SK-N-SH (cell line): ENCODE results near the gene GRM7. TPM values are rescaled to one million over a fixed set of nuclear protein-coding genes. Genes with fewer than 3 reads are reported as not detected.

Experiments
- CTCF ChIA-PET: fragments of 300-600, 350-600 bp; formaldehyde crosslinking; extraction: SDS; loops from one replicate; lab custom pipeline; 2021; lab: Yijun Ruan, JAX
- POLR2A ChIA-PET: fragments of 350-600 bp; sonication (Branson Sonifier 250); formaldehyde crosslinking; extraction: SDS; loops from one replicate; lab custom pipeline; 2020; ENCODE audit warnings: antibody characterized with exemption, inconsistent platforms; lab: Yijun Ruan, JAX
- DNase-seq: peaks from one replicate; pipeline ENCODE4 v3.0.0; 2012
- H2AFZ ChIP-seq: fragments of 200-600 bp; sonication (generic); 2 replicates; pipeline ENCODE4 v1.8.1; 2016; ENCODE audit warnings: antibody characterized with exemption, mild to moderate bottlenecking, low read depth
- H3F3A ChIP-seq: fragments of 200-600 bp; sonication (generic); replicated peaks from 2 replicates; pipeline ENCODE3; 2016; ENCODE audit warnings: antibody characterized with exemption, mild to moderate bottlenecking; ENCODE audit not compliant: insufficient read depth
- H3K27ac ChIP-seq, 2 experiments: fragments of 200-500 bp in 1 of 2; fragments of 200-600 bp in 1 of 2; sonication (Bioruptor generic) in 1 of 2; sonication (generic), shearing (Covaris generic) in 1 of 2; 2 replicates each; pipeline versions ENCODE4 v1.5.1 to v1.6.1; 2014 to 2016; ENCODE audit warnings: low read depth in 2 of 2, inconsistent platforms in 1 of 2, low read length in 1 of 2, mild to moderate bottlenecking in 1 of 2, mixed read lengths in 1 of 2
- H3K27me3 ChIP-seq: fragments of 200-600 bp; sonication (generic), shearing (Covaris generic); 2 replicates; pipeline ENCODE4 v1.6.1; 2016; ENCODE audit warnings: mixed run types; ENCODE audit not compliant: insufficient read depth
- H3K36me3 ChIP-seq, 2 experiments: fragments of 200-500 bp in 1 of 2; fragments of 200-600 bp in 1 of 2; sonication (Bioruptor generic) in 1 of 2; sonication (generic) in 1 of 2; replicated peaks in 1 of 2; 2 replicates each; pipeline versions ENCODE3 to v1.5.1; 2014 to 2016; ENCODE audit warnings: low read length in 1 of 2, mild to moderate bottlenecking in 1 of 2; ENCODE audit not compliant: insufficient read depth in 2 of 2, control insufficient read depth in 1 of 2
- H3K4me1 ChIP-seq, 2 experiments: fragments of 200-500 bp in 1 of 2; fragments of 200-600 bp in 1 of 2; sonication (Bioruptor generic) in 1 of 2; sonication (generic), shearing (Covaris generic) in 1 of 2; 2 replicates each; pipeline versions ENCODE4 v1.5.1 to v1.6.1; 2014 to 2016; ENCODE audit warnings: low read depth in 1 of 2, low read length in 1 of 2, mixed run types in 1 of 2; ENCODE audit not compliant: insufficient read depth in 2 of 2, control insufficient read depth in 1 of 2
- H3K4me2 ChIP-seq: fragments of 200-600 bp; sonication (generic), shearing (Covaris generic); 2 replicates; pipeline ENCODE4 v1.6.1; 2017; ENCODE audit warnings: mixed run types
- H3K4me3 ChIP-seq, 2 experiments: fragments of 200-500 bp in 1 of 2; fragments of 200-600 bp in 1 of 2; sonication (Bioruptor generic) in 1 of 2; sonication (generic), shearing (Covaris generic) in 1 of 2; 2 replicates each; pipeline versions ENCODE4 v1.5.1 to v1.8.1; 2014 to 2016; ENCODE audit warnings: low read depth in 2 of 2, inconsistent platforms in 1 of 2, low read length in 1 of 2, mild to moderate bottlenecking in 1 of 2, mixed read lengths in 1 of 2, moderate library complexity in 1 of 2
- H3K79me2 ChIP-seq: fragments of 200-600 bp; sonication (generic); 2 replicates; pipeline ENCODE4 v1.8.1; 2017; ENCODE audit warnings: mild to moderate bottlenecking; ENCODE audit not compliant: insufficient read depth
- H3K9ac ChIP-seq: fragments of 200-600 bp; sonication (generic); 2 replicates; pipeline ENCODE4 v1.6.1; 2017; ENCODE audit warnings: mixed run types
- H3K9me2 ChIP-seq: fragments of 200-600 bp; sonication (generic); 2 replicates; pipeline ENCODE4 v1.6.1; 2017; ENCODE audit warnings: mixed run types
- H3K9me3 ChIP-seq: fragments of 200-600 bp; sonication (generic); 2 replicates; pipeline ENCODE4 v1.6.1; 2017; ENCODE audit warnings: mixed run types, mild to moderate bottlenecking, moderate library complexity
- H4K20me1 ChIP-seq: fragments of 200-600 bp; sonication (generic); 2 replicates; pipeline ENCODE4 v1.6.1; 2017; ENCODE audit warnings: mild to moderate bottlenecking, mixed run types; ENCODE audit not compliant: insufficient read depth
- CHD2 ChIP-seq: fragments of 150-350 bp; IDR thresholded peaks from 2 replicates; pipeline ENCODE4 v1.6.1; 2018; ENCODE audit warnings: low read length; ENCODE audit not compliant: partially characterized antibody
- CTCF ChIP-seq: fragments of 200-600 bp; sonication (generic); IDR thresholded peaks from 2 replicates; pipeline ENCODE4 v1.6.1; 2017; ENCODE audit warnings: antibody characterized with exemption, mild to moderate bottlenecking, moderate library complexity
- ELF1 ChIP-seq: IDR thresholded peaks from 2 replicates; pipeline ENCODE4 v1.4.0; 2012
- EP300 ChIP-seq, 2 experiments: IDR thresholded peaks; 2 replicates each; pipeline versions ENCODE4 v1.4.0 to v1.6.1; 2012; ENCODE audit warnings: borderline replicate concordance in 1 of 2, low read depth in 1 of 2, low read length in 1 of 2
- EZH2phosphoT487 ChIP-seq: fragments of 200-600 bp; sonication (generic); IDR thresholded peaks from 2 replicates; pipeline ENCODE4 v1.6.1; 2017; ENCODE audit warnings: low read depth, mixed run types, mild to moderate bottlenecking, antibody characterized with exemption, moderate library complexity, borderline replicate concordance
- FOSL2 ChIP-seq: IDR thresholded peaks from 2 replicates; pipeline ENCODE4 v1.4.0; 2012; ENCODE audit warnings: low read depth, mild to moderate bottlenecking, moderate library complexity, borderline replicate concordance
- FOXJ3 ChIP-seq: sonication (generic); formaldehyde crosslinking; IDR thresholded peaks from 2 replicates; pipeline ENCODE4 v1.5.1; 2020; ENCODE audit warnings: mild to moderate bottlenecking, missing genetic modification reagents
- FOXM1 ChIP-seq: IDR thresholded peaks from 2 replicates; pipeline ENCODE4 v1.4.0; 2012; ENCODE audit warnings: low read depth, mild to moderate bottlenecking
- GATA2 ChIP-seq: sonication (generic); formaldehyde crosslinking; IDR thresholded peaks from 2 replicates; pipeline ENCODE4 v1.5.0; 2020; ENCODE audit warnings: mild to moderate bottlenecking, missing genetic modification reagents
- JUND ChIP-seq: IDR thresholded peaks from 2 replicates; pipeline ENCODE4 v1.4.0; 2012
- NFIC ChIP-seq: IDR thresholded peaks from 2 replicates; pipeline ENCODE4 v1.4.0; 2012; ENCODE audit warnings: borderline replicate concordance
- NRF1 ChIP-seq: IDR thresholded peaks from 2 replicates; pipeline ENCODE4 v1.6.1; 2012; ENCODE audit warnings: low read depth, mild to moderate bottlenecking, low read length
- POLR2AphosphoS5 ChIP-seq: IDR thresholded peaks from 2 replicates; pipeline ENCODE4 v1.6.1; 2012; ENCODE audit warnings: low read depth, low read length
- REST ChIP-seq: IDR thresholded peaks from 2 replicates; pipeline ENCODE4 v1.6.1; 2012; ENCODE audit warnings: mild to moderate bottlenecking, low read depth, low read length, moderate library complexity
- RXRA ChIP-seq: IDR thresholded peaks from 2 replicates; pipeline ENCODE4 v1.4.0; 2012; ENCODE audit warnings: low read depth, mild to moderate bottlenecking, borderline replicate concordance
- SIN3A ChIP-seq: IDR thresholded peaks from 2 replicates; pipeline ENCODE4 v1.6.1; 2012; ENCODE audit warnings: low read depth, mild to moderate bottlenecking, low read length, moderate library complexity, borderline replicate concordance
- SMC3 ChIP-seq: IDR thresholded peaks from 2 replicates; pipeline ENCODE4 v1.6.1; 2012; ENCODE audit warnings: low read depth, low read length, improper control_type of control experiment
- TAF1 ChIP-seq: IDR thresholded peaks from 2 replicates; pipeline ENCODE4 v1.6.1; 2012; ENCODE audit warnings: low read depth, mild to moderate bottlenecking, low read length, moderate library complexity, borderline replicate concordance
- TCF12 ChIP-seq: IDR thresholded peaks from 2 replicates; pipeline ENCODE4 v1.4.0; 2012
- YY1 ChIP-seq: IDR thresholded peaks from 2 replicates; pipeline ENCODE4 v1.4.0; 2012; ENCODE audit warnings: low read depth, mild to moderate bottlenecking
- WGBS: methylation state at CpG from one replicate; pipeline ENCODE4 v1.1.6; 2017; ENCODE audit warnings: low lambda C conversion rate; 5-methylcytosine and 5-hydroxymethylcytosine counted together
- polyA plus RNA-seq, 3 experiments: library from polyadenylated mRNA; depleted of rRNA; stranded (reverse); fragments of >200 nt; gene quantifications; 2 replicates each; pipeline ENCODE4 v1.2.3, GENCODE V29; 2012

The GRM7 gene
- polyA plus RNA-seq, 1 of the 3 experiments (the other 2 are of a cell fraction), result 0.03 TPM

- Histone ChIP-seq H3K9me2 (no peaks in the 10 kb centered on the region), H3K79me2 (no peaks in the 10 kb centered on the region), H3K36me3 (no peaks in the 10 kb centered on the region), H2AFZ (no peak overlapping the region), H3K9me3 (no peaks in the 10 kb centered on the region; the same call in 1 of the 2 replicates), H3K4me2 (no peak overlapping the region), H3K4me1 (no peaks in the 10 kb centered on the region; a peak in 1 of 4 replicates), H3F3A (no peaks in the 10 kb centered on the region), H4K20me1 (no peaks in the 10 kb centered on the region), H3K9ac (no peak overlapping the region), H3K27me3 (no peaks in the 10 kb centered on the region), H3K4me3 (no peak overlapping the region), H3K27ac (no peak overlapping the region)
- POLR2A ChIA-PET, result no interaction called here
- no peak for DNase-seq
- no peak for TF ChIP-seq CHD2
- TF ChIP-seq YY1, result no peak
- no peak for TF ChIP-seq TCF12
- no peak for TF ChIP-seq REST
- no peak for TF ChIP-seq FOXJ3
- no peak for TF ChIP-seq GATA2 (CRISPR knock-in tag)
- TF ChIP-seq JUND, result no peak
- no peak for TF ChIP-seq FOSL2
- no peak for TF ChIP-seq CTCF
- TF ChIP-seq EP300 (IDR thresholded peaks at IDR 0.05; ENCODE audit: borderline replicate concordance in 1 of 2, low read depth in 1 of 2, low read length in 1 of 2), result no peak
- no peak for TF ChIP-seq SMC3
- no peak for TF ChIP-seq SIN3A
- no peak for TF ChIP-seq ELF1
- no peak for TF ChIP-seq NFIC
- TF ChIP-seq POLR2AphosphoS5, result no peak
- WGBS, result 36% methylated on average over 5 of the region's 5 CpGs
- CTCF ChIA-PET, result no interaction called here
Measured at GRCh38 chr3:7637694-7638093, 776.8 kb downstream of the GRM7 start.

GRCh38 chr3:7638103-7638502 lies 777.2 kb downstream of the GRM7 start:
- H3K79me2 ChIP-seq, result no peaks in the 10 kb centered on the region
- H3K27me3 ChIP-seq, result no peaks in the 10 kb centered on the region
- no peak overlapping the region for H2AFZ ChIP-seq
- no peak overlapping the region for H3K9ac ChIP-seq
- CTCF ChIA-PET, result no interaction called here
- no peaks in the 10 kb centered on the region; a peak in 1 of 4 replicates for H3K4me1 ChIP-seq
- no peak for DNase-seq
- H3K9me3 ChIP-seq, result no peaks in the 10 kb centered on the region; the same call in 1 of the 2 replicates
- H3K4me2 ChIP-seq, result no peak overlapping the region
- TF ChIP-seq POLR2AphosphoS5 (no peak), NRF1 (no peak), EP300 (IDR thresholded peaks at IDR 0.05; ENCODE audit: borderline replicate concordance in 1 of 2, low read depth in 1 of 2, low read length in 1 of 2) (no peak), EZH2phosphoT487 (no peak), RXRA (no peak), TAF1 (no peak), YY1 (no peak), JUND (no peak), FOXM1 (no peak)
- H3K36me3 ChIP-seq, result no peaks in the 10 kb centered on the region
- H3K27ac ChIP-seq, result no peak overlapping the region
- no peaks in the 10 kb centered on the region for H3K9me2 ChIP-seq
- H3K4me3 ChIP-seq, result no peak overlapping the region
- H3F3A ChIP-seq, result no peaks in the 10 kb centered on the region
- POLR2A ChIA-PET, result no interaction called here
- H4K20me1 ChIP-seq, result no peaks in the 10 kb centered on the region
